ENCODE data around the gene RTL10. TPM values are rescaled to one million over a fixed set of nuclear protein-coding genes. Genes with fewer than 3 reads are reported as not detected.

The RTL10 gene
- total and polyA plus RNA-seq, 10 of the 15 experiments (the other 5 are each of a cell fraction or from before 2014, with no cell fraction given) = 5.3 to 18.1 (median 10.3) TPM

- TF ChIP-seq PRDM15 (CRISPR knock-in tag; IDR thresholded peaks at IDR 0.05) (no peak), NBN (IDR thresholded peaks at IDR 0.05) (no peak), MYB (IDR thresholded peaks at IDR 0.05; ENCODE audit: borderline replicate concordance, low read depth, low read length) (no peak), NKRF (conservative IDR thresholded peaks at IDR 0.05) (no peak), NFYB (IDR thresholded peaks at IDR 0.05; ENCODE audit: insufficient read depth, low read depth, low read length) (no peak), PAX8 (IDR thresholded peaks at IDR 0.05) (no peak), TARDBP (IDR thresholded peaks at IDR 0.05; ENCODE audit: borderline replicate concordance) (no peak), RB1 (IDR thresholded peaks at IDR 0.05; ENCODE audit: borderline replicate concordance) (no peak), LARP7 (IDR thresholded peaks at IDR 0.05) (no peak), FOS (IDR thresholded peaks at IDR 0.05; ENCODE audit: borderline replicate concordance, extremely low read depth, insufficient read length) (no peak)
Observed at GRCh38 chr22:19873138-19873959, 18.7 kb upstream of the RTL10 start (continued).
